Dedifferentiated amniotic fluid mesenchymal stem cell (primary cell): ENCODE data around the gene ARL6IP5.

ENCODE experiments used
- DNase-seq: peaks from one replicate; pipeline ENCODE4 v3.0.0-alpha.2; 2016; ENCODE audit errors: extremely low spot score

ARL6IP5 gene

GRCh38 chr3:69084326-69085167 is at the start of gene ARL6IP5:
ARL6IP5 (plus strand) TSS chr3:69084937; CDS start chr3:69085048, 111 bp downstream.
- DNase-seq = peak; percentile 90

- no peak for DNase-seq
These were observed 40.1 kb upstream of the ARL6IP5 start for GRCh38 chr3:69044608-69045007.

- DNase-seq = no peak
These were observed 35.7 kb upstream of the ARL6IP5 start for GRCh38 chr3:69048990-69049389.

- peak; percentile 100 for DNase-seq
These were observed 32.8 kb upstream of the ARL6IP5 start, which contains the start of gene TMF1 for GRCh38 chr3:69051756-69052471. TMF1 (minus strand) TSS chr3:69052333; CDS start chr3:69052086, 247 bp downstream.

- DNase-seq = no peak
These were observed 32.3 kb upstream of the ARL6IP5 start for GRCh38 chr3:69052472-69052898.

- DNase-seq = no peak
These were observed 26.4 kb upstream of the ARL6IP5 start for GRCh38 chr3:69058180-69058946.

- DNase-seq = no peak
These were observed 25.9 kb upstream of the ARL6IP5 start for GRCh38 chr3:69058947-69059224.

- no peak for DNase-seq
These were observed 25.0 kb upstream of the ARL6IP5 start for GRCh38 chr3:69059688-69060087.

- no peak for DNase-seq
These were observed 21.1 kb upstream of the ARL6IP5 start for GRCh38 chr3:69063636-69064035.

GRCh38 chr3:69065318-69065964 is 19.3 kb upstream of the ARL6IP5 start:
- no peak for DNase-seq

- DNase-seq = no peak
These were observed 18.6 kb upstream of the ARL6IP5 start for GRCh38 chr3:69066121-69066520.

- DNase-seq = no peak
These were observed 11.8 kb upstream of the ARL6IP5 start for GRCh38 chr3:69072928-69073327.

- no peak for DNase-seq
These were observed 5.2 kb upstream of the ARL6IP5 start for GRCh38 chr3:69079269-69080159.

GRCh38 chr3:69080233-69080920 is 4.4 kb upstream of the ARL6IP5 start, which contains the start of gene UBA3:
UBA3 (minus strand) TSS chr3:69080365; CDS start chr3:69080353, 12 bp downstream.
- peak; percentile 83 for DNase-seq

GRCh38 chr3:69081583-69082262 is 3.0 kb upstream of the ARL6IP5 start:
- no peak for DNase-seq

- DNase-seq = no peak
These were observed 2.4 kb upstream of the ARL6IP5 start for GRCh38 chr3:69082361-69082760.

- peak; percentile 84 for DNase-seq
These were observed 1.9 kb upstream of the ARL6IP5 start for GRCh38 chr3:69082805-69083204.

- peak; percentile 44 for DNase-seq
These were observed 563 bp downstream of the ARL6IP5 start for GRCh38 chr3:69085168-69085832.
